K562 (cell line): ENCODE data around the gene RARRES1. TPM values are rescaled to one million over a fixed set of nuclear protein-coding genes. Genes with fewer than 3 reads are reported as not detected.

Source experiments
- ARID1B ChIP-seq: fragments of 450-650 bp; IDR thresholded peaks from 2 replicates; pipeline ENCODE4 v1.6.1; 2016; ENCODE audit warnings: antibody characterized with exemption, mild to moderate bottlenecking, inconsistent platforms
- CAMTA2 ChIP-seq: fragments of 250-450 bp; sonication (Bioruptor Pico); conservative IDR thresholded peaks from 2 replicates; pipeline ENCODE4 v1.5.1; 2022
- CBX5 ChIP-seq: IDR thresholded peaks from 2 replicates; pipeline ENCODE4 v1.6.1; 2014; ENCODE audit warnings: low read depth, borderline replicate concordance
- CBX8 ChIP-seq: fragments of 200-600 bp; sonication (generic); IDR thresholded peaks from 2 replicates; pipeline ENCODE4 v1.6.1; 2012; ENCODE audit warnings: borderline replicate concordance, mixed run types, low read depth, mild to moderate bottlenecking, moderate library complexity, mixed read lengths, low read length, control low read depth, inconsistent platforms; ENCODE audit not compliant: poor library complexity, severe bottlenecking; ENCODE audit errors: extremely low read depth
- CREBBP ChIP-seq: IDR thresholded peaks from one replicate; pipeline ENCODE4 v1.6.1; 2012; ENCODE audit warnings: low read depth, mild to moderate bottlenecking, control low read depth, inconsistent platforms, low read length
- ERF ChIP-seq: fragments of 450-650 bp; formaldehyde crosslinking; IDR thresholded peaks from 2 replicates; pipeline ENCODE4 v1.4.0; 2020; ENCODE audit warnings: mild to moderate bottlenecking, mixed read lengths
- FOXA3 ChIP-seq, 2 experiments: fragments of 450-650 bp in 1 of 2; sonication (generic) in 1 of 2; formaldehyde crosslinking; IDR thresholded peaks in 1 of 2; conservative IDR thresholded peaks in 1 of 2; 2 replicates each; pipeline versions ENCODE4 v1.4.0 to v1.8.0; 2020 to 2022; ENCODE audit warnings: mild to moderate bottlenecking in 2 of 2, missing genetic modification reagents in 1 of 2
- HDAC2 ChIP-seq: fragments of 450-650 bp; IDR thresholded peaks from 2 replicates; pipeline ENCODE4 v1.6.1; 2016; ENCODE audit warnings: mild to moderate bottlenecking
- HIVEP1 ChIP-seq: fragments of 250-450 bp; sonication (Bioruptor Pico); IDR thresholded peaks from 2 replicates; pipeline ENCODE4 v1.4.0; 2020; ENCODE audit warnings: mild to moderate bottlenecking
- IFI16 ChIP-seq: fragments of 250-450 bp; sonication (Bioruptor Pico); IDR thresholded peaks from 2 replicates; pipeline ENCODE4 v2.1.2; 2022; ENCODE audit warnings: mild to moderate bottlenecking, inconsistent platforms
- JUNB ChIP-seq: fragments of 450-650 bp; formaldehyde crosslinking; conservative IDR thresholded peaks from 2 replicates; pipeline ENCODE4 v1.4.0; 2020; ENCODE audit warnings: mild to moderate bottlenecking
- KAT8 ChIP-seq: fragments of 450-650 bp; IDR thresholded peaks from 2 replicates; pipeline ENCODE4 v1.6.1; 2016; ENCODE audit warnings: low read depth, mild to moderate bottlenecking
- MAX ChIP-seq: sonication (generic); formaldehyde crosslinking; IDR thresholded peaks from 2 replicates; pipeline ENCODE4 v1.9.0; 2022; ENCODE audit warnings: mild to moderate bottlenecking, missing genetic modification reagents
- MCM2 ChIP-seq: fragments of 450-650 bp; IDR thresholded peaks from 2 replicates; pipeline ENCODE4 v1.6.1; 2017; ENCODE audit warnings: low read depth, mild to moderate bottlenecking
- NCOA2 ChIP-seq, 2 experiments: fragments of 450-650 bp; IDR thresholded peaks; 2 replicates each; pipeline ENCODE4 v1.6.1; 2018; ENCODE audit warnings: mild to moderate bottlenecking in 2 of 2, moderate library complexity in 1 of 2; ENCODE audit not compliant: partially characterized antibody in 2 of 2
- SMAD1 ChIP-seq: fragments of 150-350 bp; IDR thresholded peaks from 2 replicates; pipeline ENCODE4 v1.6.1; 2014; ENCODE audit warnings: low read length, low read depth; ENCODE audit not compliant: partially characterized antibody
- SMARCE1 ChIP-seq: fragments of 450-650 bp; IDR thresholded peaks from 2 replicates; pipeline ENCODE4 v1.7.1; 2016; ENCODE audit warnings: mild to moderate bottlenecking
- SPI1 ChIP-seq: IDR thresholded peaks from 2 replicates; pipeline ENCODE4 v1.6.1; 2011; ENCODE audit warnings: low read depth, low read length, control low read depth, borderline replicate concordance
- SREBF2 ChIP-seq: sonication (generic); formaldehyde crosslinking; IDR thresholded peaks from 2 replicates; pipeline ENCODE4 v1.4.0; 2020; ENCODE audit warnings: mild to moderate bottlenecking, missing genetic modification reagents
- SRSF7 ChIP-seq: fragments of 200-400 bp; formaldehyde crosslinking; optimal IDR thresholded peaks from 2 replicates; pipeline ENCODE3; 2017; ENCODE audit warnings: mild to moderate bottlenecking, low read depth, low read length
- TARDBP ChIP-seq: fragments of 450-650 bp; IDR thresholded peaks from 2 replicates; pipeline ENCODE4 v1.6.1; 2016
- THAP7 ChIP-seq: fragments of 250-450 bp; sonication (Bioruptor Pico); IDR thresholded peaks from 2 replicates; pipeline ENCODE4 v1.5.0; 2021
- ZC3H4 ChIP-seq: sonication (generic); formaldehyde crosslinking; IDR thresholded peaks from 2 replicates; pipeline ENCODE4 v1.9.0; 2021; ENCODE audit warnings: missing genetic modification reagents, borderline replicate concordance
- ZKSCAN8 ChIP-seq: fragments of 200-800 bp; sonication (Bioruptor generic); IDR thresholded peaks from 2 replicates; pipeline ENCODE4 v1.6.1; 2016; ENCODE audit warnings: missing genetic modification characterization, missing compliant biosample characterization
- polyA plus RNA-seq, 8 experiments: library from polyadenylated mRNA; depleted of rRNA in 4 of 8; stranded (reverse) in 5 of 8; unstranded in 3 of 8; fragments of >200 nt; fragmentation: Nextera tagmentation in 2 of 8; fragmentation: Illumina TruSeq in 1 of 8; extraction: Ambion mirVana in 2 of 8; extraction: Trizol in 1 of 8; gene quantifications; 2 replicates each; pipeline versions ENCODE4 v1.2.1 to v1.2.3, GENCODE V29; 2011 to 2014; ENCODE audit warnings: inconsistent platforms in 1 of 8, missing spikeins in 1 of 8
- total RNA-seq, 7 experiments: library from RNA; depleted of rRNA in 6 of 7; stranded (reverse); fragments of >200 nt in 6 of 7; fragmentation: Illumina TruSeq in 2 of 7; extraction: Trizol in 2 of 7; gene quantifications; 2 replicates each; pipeline versions ENCODE4 v1.2.1 to v1.2.3, GENCODE V29; 2011 to 2021; ENCODE audit warnings: low replicate concordance in 1 of 7
- TF ChIP-seq, protein P1 (sequence below): fragments of 250-450 bp; sonication (Bioruptor Pico); IDR thresholded peaks from 2 replicates; pipeline ENCODE4 v1.8.0; 2022; ENCODE audit warnings: moderate library complexity, mild to moderate bottlenecking, inconsistent platforms
- TF ChIP-seq, protein P2 (sequence below): fragments of 450-650 bp; IDR thresholded peaks from 2 replicates; pipeline ENCODE4 v1.6.1; 2016; ENCODE audit warnings: antibody characterized with exemption

RARRES1 gene
- total and polyA plus RNA-seq, 9 of the 15 experiments (the other 6 are each of a cell fraction or from before 2014, with no cell fraction given) = not detected

- TF ChIP-seq HIVEP1 (CRISPR knock-in tag) (no peak), CBX5 (no peak), FOXA3 (CRISPR knock-in tag; conservative IDR thresholded peaks at IDR 0.05 in 1 of 2, IDR thresholded peaks at IDR 0.05 in 1 of 2) (peak in 1 of 2 experiments; percentile 85; a peak in 2 of 4 replicates), TARDBP (no peak), MAX (CRISPR knock-in tag) (no peak), CREBBP (no peak), ZC3H4 (no peak), ARID1B (peak; percentile 98), HDAC2 (peak; percentile 74; the same call in 1 of the 2 replicates), MCM2 (no peak), SMAD1 (no peak), SMARCE1 (peak; percentile 95), NCOA2 (IDR thresholded peaks at IDR 0.05; ENCODE audit: partially characterized antibody in 2 of 2) (peak; percentile 27 to 71), ZKSCAN8 (CRISPR knock-in tag) (peak; percentile 51; the same call in 1 of the 2 replicates), THAP7 (no peak), SREBF2 (CRISPR knock-in tag) (no peak), JUNB (CRISPR knock-in tag) (no peak), CBX8 (no peak), SRSF7 (no peak), IFI16 (CRISPR knock-in tag) (no peak), SPI1 (no peak), ERF (CRISPR knock-in tag) (no peak), KAT8 (no peak), CAMTA2 (CRISPR knock-in tag) (no peak)
- TF ChIP-seq, protein P1, sequence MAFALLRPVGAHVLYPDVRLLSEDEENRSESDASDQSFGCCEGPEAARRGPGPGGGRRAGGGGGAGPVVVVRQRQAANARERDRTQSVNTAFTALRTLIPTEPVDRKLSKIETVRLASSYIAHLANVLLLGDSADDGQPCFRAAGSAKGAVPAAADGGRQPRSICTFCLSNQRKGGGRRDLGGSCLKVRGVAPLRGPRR (CRISPR knock-in tag) = no peak
- TF ChIP-seq, protein P2, sequence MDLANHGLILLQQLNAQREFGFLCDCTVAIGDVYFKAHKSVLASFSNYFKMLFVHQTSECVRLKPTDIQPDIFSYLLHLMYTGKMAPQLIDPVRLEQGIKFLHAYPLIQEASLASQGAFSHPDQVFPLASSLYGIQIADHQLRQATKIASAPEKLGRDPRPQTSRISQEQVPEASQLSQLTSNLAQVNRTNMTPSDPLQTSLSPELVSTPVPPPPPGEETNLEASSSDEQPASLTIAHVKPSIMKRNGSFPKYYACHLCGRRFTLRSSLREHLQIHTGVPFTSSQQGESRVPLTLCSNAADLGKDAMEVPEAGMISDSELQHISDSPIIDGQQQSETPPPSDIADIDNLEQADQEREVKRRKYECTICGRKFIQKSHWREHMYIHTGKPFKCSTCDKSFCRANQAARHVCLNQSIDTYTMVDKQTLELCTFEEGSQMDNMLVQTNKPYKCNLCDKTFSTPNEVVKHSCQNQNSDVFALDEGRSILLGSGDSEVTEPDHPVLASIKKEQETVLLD = peak; percentile 68
Observed at GRCh38 chr3:158679547-158680000, 52.7 kb downstream of the RARRES1 start (continued).
